ENCODE measurements around the gene EPM2AIP1. TPM values are rescaled to one million over a fixed set of nuclear protein-coding genes. Genes with fewer than 3 reads are reported as not detected.
A peak's percentile ranks its signal among the peaks of the same experiment; 100 is the strongest.

Gene EPM2AIP1
- total and polyA plus RNA-seq, 9 of the 15 experiments (the other 6 are each of a cell fraction or from before 2014, with no cell fraction given), result 6.7 to 44.8 (median 25.2) TPM

- Histone ChIP-seq H3K4me2 (ENCODE audit: insufficient read depth, low read length) (no peak overlapping the region), H3K9me3 (replicated peaks; ENCODE audit: control insufficient read depth, insufficient read depth, low read depth, low read length) (no peaks in the 10 kb centered on the region), H4K20me1 (replicated peaks; ENCODE audit: control insufficient read depth, insufficient read depth, low read length) (no peaks in the 10 kb centered on the region), H3K36me3 (ENCODE audit: control insufficient read depth, insufficient read depth, low read length) (no peaks in the 10 kb centered on the region; the same call in 2 of the 3 replicates), H3K4me3 (no peak overlapping the region), H3K79me2 (ENCODE audit: control insufficient read depth, insufficient read depth, low read length) (no peaks in the 10 kb centered on the region), H3K27ac (ENCODE audit: extremely low read depth, low read depth, low read length) (peak overlapping the region; percentile 1; the same call in 2 of the 3 replicates), H3K9me1 (ENCODE audit: control insufficient read depth, insufficient read depth, low read length) (no peaks in the 10 kb centered on the region), H3K4me1 (replicated peaks in 1 of 2; ENCODE audit: control insufficient read depth in 2 of 2, insufficient read depth in 2 of 2, low read length in 2 of 2) (peaks cover 28 to 44% of the 10 kb centered on the region in 2 experiments), H2AFZ (ENCODE audit: low read depth, low read length) (peak overlapping the region; percentile 30; the same call in 1 of the 2 replicates), H3K9ac (ENCODE audit: insufficient read depth in 1 of 2, low read depth in 2 of 2, low read length in 2 of 2) (peak overlapping the region in 1 of 2 experiments; percentile 30; a peak in 1 of 4 replicates), H3K27me3 (ENCODE audit: control insufficient read depth in 2 of 2, insufficient read depth in 2 of 2, low read length in 2 of 2) (no peaks in the 10 kb centered on the region)
- TF ChIP-seq HDAC3 (IDR thresholded peaks at IDR 0.05; ENCODE audit: borderline replicate concordance, partially characterized antibody) (no peak), DPF2 (IDR thresholded peaks at IDR 0.05) (peak; percentile 50; the same call in 1 of the 2 replicates), SMARCA4 (IDR thresholded peaks at IDR 0.05) (0 out of 2 replicates have a peak, but pooled peaks have one; percentile 33), FOXA3 (CRISPR knock-in tag; conservative IDR thresholded peaks at IDR 0.05 in 1 of 2, IDR thresholded peaks at IDR 0.05 in 1 of 2) (peak in 1 of 2 experiments; percentile 36; a peak in 1 of 4 replicates), RFX1 (IDR thresholded peaks at IDR 0.05) (0 out of 2 replicates have a peak, but pooled peaks have one; percentile 9), ZKSCAN8 (CRISPR knock-in tag; IDR thresholded peaks at IDR 0.05) (no peak), NFE2 (IDR thresholded peaks at IDR 0.05; ENCODE audit: low read depth) (0 out of 2 replicates have a peak, but pooled peaks have one; percentile 14), YY1 (IDR thresholded peaks at IDR 0.05; ENCODE audit: borderline replicate concordance in 1 of 3, control insufficient read depth in 1 of 3, extremely low read depth in 1 of 3, insufficient read depth in 3 of 3, insufficient read length in 1 of 3, insufficient replicate concordance in 2 of 3, low read depth in 1 of 3, low read length in 2 of 3) (peak in 1 of 3 experiments; percentile 10), ZNF384 (IDR thresholded peaks at IDR 0.05; ENCODE audit: low read depth, low read length) (no peak), CAMTA2 (CRISPR knock-in tag; conservative IDR thresholded peaks at IDR 0.05) (no peak), ARID1B (IDR thresholded peaks at IDR 0.05) (peak; percentile 57), ZNF316 (IDR thresholded peaks at IDR 0.05) (0 out of 2 replicates have a peak, but pooled peaks have one; percentile 2)
- no peak for ATAC-seq
- CTCF ChIA-PET (ENCODE audit: low intra/inter-chr PET ratio), result no interaction called here
- DNase-seq (ENCODE audit: extremely low read depth in 1 of 4, low spot score in 3 of 4), result no peak
- in situ Hi-C loops (cut with MboI), result no loop called here
- intact Hi-C loops (cut with micrococcal nuclease), result no loop called here
- WGBS (ENCODE audit: insufficient coverage, low coverage, missing lambda C conversion rate), result 58% methylated on average over 2 of the region's 2 CpGs
- FAIRE-seq, result no peak
- POLR2A ChIA-PET, result interaction anchor here (1.1 to 4.9 kb wide), 2 partner anchors 20 to 40 kb away, joined by 3 to 29 read pairs; partner anchors contain the start of genes EPM2AIP1 and MLH1
- no TSS peak for BruUV-seq (replicated peaks)
Observed at GRCh38 chr3:36972163-36972562, 20.8 kb downstream of the EPM2AIP1 start.
